ENCODE results near the gene PDE6B. TPM values are rescaled to one million over a fixed set of nuclear protein-coding genes. Genes with fewer than 3 reads are reported as not detected.

Gene PDE6B
- total RNA-seq, 1 donor from 2014 or later: 5.5 TPM

- Histone ChIP-seq H3K4me3 (no peak overlapping the region), H3K9me3 (no peaks in the 10 kb centered on the region), H3K27ac (no peak overlapping the region), H3K36me3 (peaks cover 27% of the 10 kb centered on the region), H3K27me3 (ENCODE audit: low read depth) (no peaks in the 10 kb centered on the region), H3K4me1 (peaks cover 28% of the 10 kb centered on the region)
- intact Hi-C loops (cut with DNase I): no loop called here
- TF ChIP-seq CTCF (IDR thresholded peaks at IDR 0.05): no peak
- ATAC-seq: no peak
- no peak for DNase-seq
Observed at GRCh38 chr4:671769-672168, 46.4 kb downstream of the PDE6B start.

GRCh38 chr4:673349-674091, 48.1 kb downstream of the PDE6B start:
- TF ChIP-seq CTCF (IDR thresholded peaks at IDR 0.05): no peak
- DNase-seq (peak; percentile 81), ATAC-seq (peak; percentile 12 to 40)
- Histone ChIP-seq H3K27ac (peak overlapping the region; percentile 98), H3K4me1 (peaks cover 28% of the 10 kb centered on the region), H3K4me3 (peak overlapping the region; percentile 92), H3K27me3 (ENCODE audit: low read depth) (no peaks in the 10 kb centered on the region), H3K9me3 (no peaks in the 10 kb centered on the region), H3K36me3 (peaks cover 27% of the 10 kb centered on the region)
- intact Hi-C loops (cut with DNase I): no loop called here

GRCh38 chr4:674172-675035, 49.0 kb downstream of the PDE6B start, which contains the start of the genes ATP5ME and MYL5:
Gene ATP5ME (minus strand): TSS chr4:674276. CDS start chr4:674247, 29 bp downstream.
Gene MYL5 (plus strand): TSS chr4:674542. CDS start chr4:678027, 3,485 bp downstream.
- H3K4me3 ChIP-seq: peak within 1 kb of the TSS; percentile 92
- H3K9me3 ChIP-seq: no peaks in the 10 kb centered on the region
- TF ChIP-seq CTCF (IDR thresholded peaks at IDR 0.05): peak; percentile 85
- peaks cover 28% of the 10 kb centered on the region for H3K4me1 ChIP-seq
- peak within 1 kb of the TSS; percentile 98 for H3K27ac ChIP-seq
- intact Hi-C loops (cut with DNase I): no loop called here
- DNase-seq (peak; percentile 99), ATAC-seq (peak; percentile 94 to 96)
- H3K27me3 ChIP-seq (ENCODE audit: low read depth): no peaks in the 10 kb centered on the region
- peaks cover 27% of the 10 kb centered on the region for H3K36me3 ChIP-seq

GRCh38 chr4:675036-675882, 49.9 kb downstream of the PDE6B start:
- peaks cover 31% of the 10 kb centered on the region for H3K4me1 ChIP-seq
- ATAC-seq (peak; percentile 20 to 34), DNase-seq (peak; percentile 47)
- H3K9me3 ChIP-seq: no peaks in the 10 kb centered on the region
- peak overlapping the region; percentile 92 for H3K4me3 ChIP-seq
- H3K36me3 ChIP-seq: peaks cover 26% of the 10 kb centered on the region
- TF ChIP-seq CTCF (IDR thresholded peaks at IDR 0.05): no peak
- H3K27ac ChIP-seq: peak overlapping the region; percentile 98
- H3K27me3 ChIP-seq (ENCODE audit: low read depth): no peaks in the 10 kb centered on the region
- intact Hi-C loops (cut with DNase I): no loop called here

Data from lower lobe of right lung (tissue), 2 donors.